Stimulated activated CD8-positive, alpha-beta memory T cell treated with anti-CD3 and anti-CD28 coated beads, Interleukin-12 subunit alpha, Interleukin-12 subunit beta, amount 100 ng/mL, for 4 hours (primary cell): ENCODE results near the gene ADAP2.
"Not testable (repeated sequence)": the region's sequence is repeated elsewhere in the genome, so short reads cannot be mapped to it uniquely, and the experiment has no call there.

Experiments used
- DNase-seq: peaks from one replicate; pipeline ENCODE4 v3.0.0-alpha.2; 2020; ENCODE audit warnings: low read depth

Gene ADAP2

DNA sequence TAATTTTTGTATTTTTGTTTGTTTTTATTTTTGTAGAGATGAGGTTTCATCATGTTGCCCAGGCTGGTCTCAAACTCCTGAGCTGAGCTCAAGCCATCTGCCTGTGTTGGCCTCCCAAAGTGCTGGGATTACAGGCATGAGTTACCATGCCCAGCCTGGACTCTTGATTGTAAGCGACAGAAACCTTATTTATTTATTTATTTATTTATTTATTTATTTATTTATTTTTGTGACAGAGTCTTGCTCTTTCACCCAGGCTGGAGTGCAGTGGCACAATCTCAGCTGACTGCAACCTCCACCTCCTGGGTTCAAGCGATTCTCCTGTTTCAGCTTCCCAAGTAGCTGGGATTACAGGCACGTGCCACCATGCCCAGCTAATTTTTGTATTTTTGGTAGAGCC lies 8.1 kb downstream of the ADAP2 start:
- DNase-seq, result not testable (repeated sequence)

DNA sequence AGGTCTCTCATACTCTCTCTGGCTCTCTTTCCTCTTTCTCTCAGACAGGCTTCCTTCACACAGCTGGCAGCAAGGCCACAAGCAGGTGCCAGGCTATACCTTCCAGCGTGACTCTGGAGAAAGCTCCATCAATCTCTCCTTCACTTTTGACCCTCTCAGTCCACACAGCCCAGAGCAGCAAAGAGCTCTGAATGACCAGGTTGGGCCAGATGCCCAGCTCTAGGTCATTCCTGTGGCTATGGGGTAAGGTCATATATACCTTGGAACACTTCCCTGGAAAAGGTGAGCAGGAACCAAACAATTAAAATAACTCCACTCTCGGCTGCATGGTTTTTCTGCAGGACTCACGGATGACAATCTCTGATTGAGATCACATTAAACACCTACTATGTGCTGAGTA lies 8.8 kb downstream of the ADAP2 start:
- DNase-seq, result no peak

DNA sequence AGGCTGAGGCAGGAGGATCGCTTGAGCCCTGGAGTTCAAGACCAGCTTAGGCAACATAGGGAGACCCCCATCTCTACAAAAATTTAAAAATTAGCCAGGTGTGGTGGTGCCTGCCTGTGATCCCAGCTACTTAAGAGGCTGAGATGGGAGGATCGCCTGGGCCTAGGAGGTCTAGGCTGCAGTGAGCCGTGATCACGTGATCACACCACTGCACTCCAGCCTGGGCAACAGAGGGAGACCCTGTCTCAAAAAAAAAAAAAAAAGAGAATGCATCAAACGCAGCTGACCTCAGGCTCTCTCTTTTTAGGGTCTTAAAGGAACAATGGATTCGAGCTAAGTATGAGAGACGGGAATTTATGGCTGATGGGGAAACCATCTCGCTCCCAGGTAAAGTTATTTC lies 9.8 kb downstream of the ADAP2 start:
- not testable (repeated sequence) for DNase-seq

DNA sequence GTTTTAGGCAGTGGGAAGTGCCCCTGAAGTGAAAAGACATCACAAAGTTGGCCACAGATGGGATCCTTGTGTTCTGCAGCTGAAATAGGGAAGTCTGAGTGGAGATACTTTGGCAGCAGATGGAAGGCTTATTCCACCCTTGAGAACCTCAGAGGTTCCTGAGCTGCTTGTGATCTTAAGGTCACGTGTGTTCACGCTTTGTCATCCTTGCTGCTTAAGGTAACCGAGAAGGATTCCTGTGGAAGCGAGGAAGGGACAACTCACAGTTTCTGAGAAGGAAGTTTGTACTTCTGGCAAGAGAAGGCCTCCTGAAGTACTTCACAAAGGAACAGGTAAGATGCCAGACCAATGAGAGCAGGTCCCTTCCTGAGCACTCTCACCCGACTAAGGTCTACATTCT lies 12.2 kb downstream of the ADAP2 start:
- no peak for DNase-seq

DNA sequence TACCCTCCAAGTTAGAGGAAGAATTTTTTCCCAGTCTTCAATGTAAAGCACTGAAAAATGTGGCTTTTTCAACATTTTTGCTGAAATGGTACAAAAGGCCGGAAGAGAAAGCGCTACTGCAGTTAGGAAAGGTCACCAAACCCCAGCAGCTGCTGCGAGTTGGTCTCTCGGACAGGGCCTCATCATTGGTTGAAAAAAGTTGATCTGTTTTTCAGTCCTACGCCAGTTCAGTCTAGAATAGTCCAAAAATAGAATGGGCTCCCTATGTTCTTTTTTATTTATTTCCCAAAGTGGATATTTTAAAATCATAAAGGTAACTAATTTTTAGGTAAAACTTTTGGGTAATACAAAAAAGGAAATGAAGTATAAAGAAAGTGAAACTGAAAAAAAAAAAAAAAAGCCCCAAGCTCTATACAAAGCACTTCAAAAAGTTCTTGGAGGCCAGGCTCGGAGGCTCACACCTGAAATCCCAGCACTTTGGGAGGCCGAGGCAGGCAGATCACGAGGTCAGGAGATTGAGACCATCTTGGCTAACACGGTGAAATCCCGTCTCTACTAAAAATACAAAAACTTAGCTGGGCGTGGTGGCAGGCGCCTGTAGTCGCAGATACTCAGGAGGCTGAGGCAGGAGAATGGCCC lies 17.4 kb downstream of the ADAP2 start:
- DNase-seq, result no peak

DNA sequence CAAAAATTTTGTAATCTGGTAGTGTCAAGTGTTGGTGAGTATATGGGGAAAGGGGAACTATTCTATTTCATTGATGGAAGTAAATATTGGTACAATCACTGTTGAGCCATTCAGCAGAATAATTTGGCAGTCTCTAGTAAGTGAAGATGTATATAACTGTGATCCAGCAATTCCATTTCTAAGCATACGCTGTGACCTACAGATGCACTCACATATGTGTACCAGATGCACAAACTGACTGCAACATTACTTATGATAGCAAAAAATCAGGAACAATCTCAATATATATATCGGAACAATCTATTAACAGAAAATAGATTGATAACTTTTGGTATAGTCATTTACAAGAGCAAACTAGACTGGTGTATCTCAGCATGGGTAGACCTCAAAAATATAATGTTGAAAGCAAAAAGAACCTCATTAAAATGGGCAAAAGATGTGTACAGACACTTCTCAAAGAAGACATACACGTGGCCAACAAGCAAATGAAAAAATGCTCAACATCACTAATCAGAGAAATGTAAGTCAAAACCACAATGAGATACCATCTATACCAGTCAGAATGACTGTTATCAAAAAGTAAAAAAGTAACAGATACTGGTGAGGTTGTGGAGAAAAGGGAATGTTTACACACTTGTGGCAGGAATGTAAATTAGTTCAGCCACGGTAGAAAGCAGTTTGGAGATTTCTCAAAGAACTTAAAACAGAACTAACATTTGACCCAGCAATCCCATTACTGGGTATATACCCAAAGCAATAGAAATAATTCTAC lies 20.7 kb downstream of the ADAP2 start:
- DNase-seq, result no peak

DNA sequence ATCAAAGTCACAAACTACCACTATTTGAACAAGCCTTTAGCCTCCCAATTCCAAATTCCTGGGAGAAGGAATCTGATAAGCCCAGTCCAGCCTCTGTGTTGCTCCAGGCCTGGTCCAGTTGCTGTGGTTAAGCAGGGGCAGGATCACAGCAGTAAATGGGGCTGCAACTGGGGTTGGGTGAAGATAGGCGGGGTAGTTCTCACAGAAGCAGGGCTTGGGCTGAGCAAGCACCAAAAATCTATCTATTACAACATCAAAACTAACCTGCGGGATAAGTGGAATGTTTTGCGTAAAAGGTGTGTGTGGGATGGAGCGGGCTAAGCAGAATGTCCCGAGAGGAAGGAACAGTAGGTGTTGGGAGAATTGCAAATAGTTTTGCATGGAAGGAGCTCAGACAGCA lies 26.1 kb downstream of the ADAP2 start:
- DNase-seq, result no peak

DNA sequence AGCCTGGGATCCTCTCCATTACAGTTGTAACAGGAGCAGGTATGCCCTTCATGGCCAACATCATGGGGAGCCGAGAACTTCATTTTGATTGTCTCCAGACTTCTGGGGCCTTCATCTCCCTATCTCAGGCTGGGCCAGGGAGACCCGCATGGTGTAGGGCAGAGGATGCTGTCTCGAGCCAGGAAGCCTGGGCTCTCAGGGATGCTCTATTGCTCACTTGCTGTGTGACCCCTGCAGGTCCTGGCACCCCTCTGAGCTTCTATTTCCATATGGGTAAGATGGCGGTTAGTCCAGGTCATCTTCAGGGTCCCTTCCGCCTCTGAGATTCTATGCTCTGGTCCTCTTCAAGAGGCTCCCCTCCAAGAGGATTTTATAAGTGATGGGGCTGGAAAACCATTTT lies 28.4 kb downstream of the ADAP2 start:
- no peak for DNase-seq

DNA sequence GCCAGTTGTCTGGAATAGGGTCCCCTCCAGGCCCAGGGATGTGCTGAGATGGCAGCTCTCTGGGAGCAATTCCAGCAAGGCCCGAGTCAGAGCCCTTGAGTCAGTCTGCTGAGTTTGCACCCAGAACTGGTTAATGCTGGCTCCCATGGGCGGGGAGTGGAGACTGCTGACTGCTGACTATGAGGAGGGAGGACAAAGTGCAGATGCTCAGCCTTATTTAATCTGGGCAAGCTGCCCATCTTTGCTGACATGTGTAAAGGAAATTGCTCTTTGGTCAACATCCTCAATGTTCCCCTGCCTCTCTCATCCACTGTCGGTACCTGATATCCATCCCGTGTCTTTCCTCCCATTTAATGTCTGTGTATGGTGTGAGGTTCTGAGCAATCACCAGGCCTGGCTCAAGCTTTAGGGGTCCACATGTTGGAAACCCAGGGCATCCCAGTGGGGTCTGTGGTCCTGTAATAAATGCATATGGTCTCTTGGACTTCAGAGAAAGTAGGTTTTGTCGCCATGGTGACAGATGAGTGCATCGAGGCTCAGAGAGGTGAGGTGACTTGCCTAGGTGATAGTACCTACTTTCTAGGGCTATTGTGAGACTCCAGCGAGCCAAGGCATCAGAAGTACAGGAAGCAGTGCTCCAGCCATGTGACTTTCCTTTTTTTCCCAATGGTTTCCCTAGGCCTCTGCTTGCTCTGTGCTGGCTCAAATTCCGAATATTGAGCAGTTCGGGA lies 29.1 kb downstream of the ADAP2 start:
- DNase-seq, result no peak

DNA sequence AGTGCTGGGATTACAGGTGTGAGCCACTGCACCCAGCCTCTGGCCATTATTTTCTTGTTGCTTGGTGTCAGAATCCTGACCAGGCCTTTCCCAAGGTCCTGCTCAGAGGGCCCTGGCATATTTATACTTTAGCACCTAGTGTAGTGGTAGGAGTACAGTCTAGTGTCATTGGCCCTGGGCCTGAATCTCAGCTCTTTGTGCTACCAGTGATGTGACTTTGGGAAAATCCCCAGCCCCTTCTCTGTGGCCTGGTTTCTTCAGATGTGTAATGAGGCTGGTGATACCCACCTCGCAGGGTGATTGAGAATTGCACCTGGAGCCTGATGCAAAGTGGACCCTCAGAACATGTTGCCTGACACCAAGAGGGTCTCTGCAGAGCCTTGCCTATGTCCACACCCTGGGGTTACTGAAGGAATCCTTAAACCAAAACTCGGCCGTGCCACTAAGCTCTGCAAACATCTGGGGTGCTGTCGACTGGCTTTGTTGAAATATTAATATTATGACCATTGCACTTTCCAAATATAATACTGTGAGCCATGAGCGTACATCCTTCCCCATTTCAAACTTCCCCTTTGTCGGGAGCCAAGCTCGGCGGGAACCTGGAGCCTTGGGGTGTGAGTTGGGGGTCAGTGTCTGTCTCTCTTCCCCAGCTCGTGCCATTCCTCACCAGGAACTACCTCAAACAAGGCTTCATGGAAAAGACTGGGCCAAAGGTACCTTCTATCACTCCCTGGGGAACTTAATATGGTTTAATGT lies 31.1 kb downstream of the ADAP2 start:
- no peak for DNase-seq

DNA sequence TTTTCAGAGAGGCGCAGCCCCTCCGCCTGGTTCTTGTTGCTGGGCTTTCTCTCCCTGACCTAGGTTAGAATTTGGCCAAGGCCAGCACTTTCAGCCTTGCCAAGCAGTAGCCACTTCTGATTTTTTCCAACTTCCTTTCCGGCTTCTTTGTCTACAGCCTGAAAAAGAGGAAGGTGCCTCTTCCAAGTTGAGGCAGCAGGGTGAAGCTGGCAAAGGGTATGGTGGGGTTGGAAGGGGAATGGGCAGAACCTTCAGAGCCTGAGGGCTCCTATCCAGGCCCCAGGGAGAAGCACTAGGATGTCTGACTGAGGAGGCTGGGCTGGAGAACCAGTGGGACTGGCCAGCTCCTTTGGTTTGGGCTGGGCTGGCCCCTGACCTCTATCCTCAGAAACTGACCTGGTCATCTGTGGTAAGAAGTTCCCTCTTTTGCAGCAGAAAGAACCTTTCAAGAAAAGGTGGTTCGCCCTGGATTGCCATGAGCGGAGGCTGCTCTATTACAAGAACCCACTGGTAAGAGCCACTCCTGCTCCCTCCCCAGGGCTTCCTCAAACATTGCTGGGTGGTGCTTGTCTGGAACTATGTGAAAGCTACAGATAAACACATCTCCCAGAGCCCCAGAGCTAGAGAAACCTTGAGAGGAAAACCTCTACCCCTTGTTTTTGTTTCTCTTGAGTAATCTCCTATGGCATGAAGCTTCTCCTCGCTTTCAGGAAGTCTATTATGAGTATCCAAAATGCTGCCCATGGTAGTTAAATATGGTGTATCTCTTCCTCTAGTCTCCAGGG lies 32.5 kb downstream of the ADAP2 start:
- DNase-seq, result no peak

DNA sequence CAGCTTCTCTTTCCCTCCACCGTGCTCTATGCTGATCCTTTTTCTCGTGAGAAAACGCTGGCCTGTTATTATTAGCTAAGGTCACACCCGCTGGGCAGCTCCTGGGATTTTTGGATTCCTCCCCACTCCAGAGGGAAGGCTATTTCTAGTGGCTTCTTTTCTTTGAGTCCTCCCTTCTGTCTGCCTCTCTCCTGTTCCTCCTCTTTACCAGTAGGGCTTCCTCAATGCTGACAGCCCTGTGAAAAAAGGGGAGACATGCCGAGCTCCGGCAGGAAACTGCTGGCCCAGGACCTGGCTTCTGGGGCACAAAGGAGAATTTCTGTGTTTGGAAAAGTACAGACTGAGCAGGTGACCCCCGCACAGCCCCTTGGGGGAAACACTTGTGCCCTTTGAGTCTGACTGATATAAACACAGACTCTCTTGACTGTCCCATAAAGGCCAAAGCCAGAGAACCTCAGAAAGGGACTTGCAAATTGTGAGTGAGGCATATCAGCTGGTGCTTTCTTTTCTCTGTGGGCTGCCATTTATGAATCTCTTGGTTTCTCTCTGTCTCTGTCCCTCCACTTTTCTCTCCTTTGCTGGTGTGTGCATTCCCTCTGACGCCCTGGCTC lies 35.1 kb downstream of the ADAP2 start:
- no peak for DNase-seq

DNA sequence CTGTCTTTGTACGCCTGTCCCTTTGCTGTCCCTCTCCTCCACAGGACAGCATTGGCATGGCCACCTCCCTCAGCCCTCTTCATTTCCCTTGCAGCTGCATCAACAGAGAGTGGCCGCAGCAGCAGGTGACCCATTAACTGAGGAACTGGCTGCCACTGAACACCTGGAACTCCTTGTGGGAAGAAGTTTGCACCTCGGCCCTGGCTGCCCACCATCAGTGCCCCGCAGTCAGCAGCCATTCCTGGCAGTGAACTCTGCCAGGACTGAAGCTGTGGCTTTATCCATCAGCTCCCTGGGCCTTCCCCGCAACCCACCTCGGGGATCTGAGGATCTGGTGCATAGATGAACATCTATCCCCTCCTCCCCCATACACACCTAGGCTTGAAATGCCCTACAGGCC lies 36.0 kb downstream of the ADAP2 start:
- no peak for DNase-seq

DNA sequence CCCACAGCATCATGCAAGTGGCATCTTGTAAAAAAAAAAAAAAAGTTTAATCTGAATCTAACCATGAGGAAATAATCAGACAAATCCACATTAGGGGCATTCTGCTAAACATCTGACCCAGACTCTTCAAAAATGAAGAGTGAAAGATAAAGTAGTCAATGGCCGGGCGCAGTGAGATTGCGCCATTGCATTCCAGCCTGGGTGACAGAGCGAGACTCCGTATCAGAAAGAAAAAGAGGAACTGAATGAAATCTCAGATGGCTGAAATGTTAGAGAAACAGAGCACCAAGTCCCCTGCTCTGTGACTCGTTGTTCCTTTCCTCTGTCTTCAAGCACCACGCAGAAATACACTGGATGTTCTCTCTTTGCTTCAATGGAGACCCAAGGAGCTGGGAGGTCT lies 36.4 kb downstream of the ADAP2 start:
- no peak for DNase-seq

DNA sequence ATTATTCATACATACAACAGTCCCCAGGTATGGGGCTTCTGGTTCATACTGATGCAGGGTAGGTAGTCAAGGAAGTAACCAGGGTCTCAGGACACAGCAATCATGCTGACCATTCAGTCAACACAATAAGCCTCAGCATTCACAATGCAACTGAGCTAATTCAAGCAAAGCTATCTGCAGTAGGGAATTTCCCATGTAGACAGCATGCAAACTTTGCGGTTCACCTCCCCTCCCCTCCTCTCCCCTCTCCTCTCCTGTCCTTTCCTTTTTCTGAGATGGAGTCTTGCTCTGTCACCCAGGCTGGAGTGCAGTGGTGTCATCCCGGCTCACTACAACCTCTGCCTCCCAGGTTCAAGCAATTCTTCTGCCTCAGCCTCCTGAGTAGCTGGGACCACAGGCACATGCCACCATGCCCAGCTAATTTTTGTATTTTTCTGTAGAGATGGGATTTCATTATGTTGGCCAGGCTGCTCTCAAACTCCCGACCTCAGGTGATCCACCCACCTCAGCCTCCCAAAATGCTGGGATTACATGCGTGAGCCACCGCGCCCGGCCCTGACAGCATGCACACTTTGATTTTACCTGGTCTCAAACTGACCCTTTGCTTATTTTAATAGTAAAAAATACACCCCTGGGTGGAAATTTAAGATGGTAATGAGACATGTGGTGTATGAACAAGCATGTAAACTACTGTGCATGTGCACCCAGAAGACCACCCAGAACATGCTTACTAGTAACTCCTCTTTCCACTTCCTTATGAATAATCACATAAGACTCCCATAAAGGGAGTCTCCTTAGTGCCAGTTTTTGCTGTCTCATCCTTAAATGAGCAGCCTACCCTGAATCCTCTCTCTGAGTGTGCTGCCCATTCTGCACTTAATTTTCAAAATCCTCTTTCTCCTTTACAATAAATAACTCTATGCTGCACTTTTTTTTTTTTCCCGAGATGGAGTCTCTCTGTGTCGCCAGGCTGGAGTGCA lies 39.8 kb downstream of the ADAP2 start:
- DNase-seq, result no peak

DNA sequence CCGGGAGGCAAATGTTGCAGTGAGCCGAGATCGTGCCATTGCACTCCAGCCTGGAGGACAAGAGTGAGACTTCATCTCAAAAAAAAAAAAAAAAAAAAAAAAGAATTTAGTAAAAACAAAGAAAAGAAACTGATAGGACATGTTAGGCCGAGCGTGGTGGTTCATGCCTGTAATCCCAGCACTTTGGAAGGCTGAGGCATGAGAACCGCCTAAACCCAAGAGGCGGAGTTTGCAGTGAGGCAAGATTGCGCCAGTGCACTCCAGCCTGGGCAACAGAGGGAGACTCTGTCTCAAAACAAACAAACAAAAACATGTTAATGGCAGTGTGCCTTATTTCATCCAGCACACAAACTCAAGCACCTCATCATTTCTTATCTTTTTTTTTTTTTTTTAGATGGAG lies 42.6 kb downstream of the ADAP2 start:
- not testable (repeated sequence) for DNase-seq

DNA sequence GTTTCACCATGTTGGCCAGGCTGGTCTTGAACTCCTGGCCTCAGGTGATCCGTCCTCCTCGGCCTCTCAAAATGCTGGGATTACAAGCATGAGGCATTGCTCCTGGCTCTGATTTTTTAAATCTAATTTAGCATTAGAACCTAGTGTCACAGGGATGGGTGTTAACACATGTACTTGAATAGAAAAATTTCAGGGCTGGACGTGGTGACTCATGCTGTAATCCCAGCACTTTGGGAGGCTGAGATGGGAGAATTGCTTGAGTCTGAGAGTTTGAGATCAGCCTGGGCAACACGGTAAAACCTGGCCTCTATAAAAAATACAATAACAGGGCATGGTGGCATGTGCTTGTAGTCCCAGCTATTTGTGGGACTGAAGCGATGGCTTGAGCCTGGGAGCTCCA lies 43.1 kb downstream of the ADAP2 start:
- DNase-seq, result no peak

DNA sequence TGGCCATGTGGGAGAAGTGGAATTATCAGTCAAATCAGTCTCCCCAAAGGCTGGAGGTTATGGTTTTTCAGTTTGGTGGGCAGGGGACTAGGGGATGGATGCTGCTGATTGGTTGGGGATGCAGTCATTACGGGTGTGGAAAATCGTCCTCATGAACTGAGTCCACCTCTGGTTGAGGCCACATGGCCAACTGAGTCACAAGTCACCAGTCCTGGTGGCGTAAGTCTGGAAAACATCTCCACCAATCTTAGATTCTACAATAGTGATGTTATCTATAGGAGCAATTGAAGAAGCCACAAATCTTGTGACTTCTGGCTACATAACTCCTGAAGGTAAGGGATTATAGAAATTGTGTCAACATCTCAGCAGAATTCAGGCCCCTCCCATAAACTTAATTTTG lies 43.9 kb downstream of the ADAP2 start:
- DNase-seq, result no peak

DNA sequence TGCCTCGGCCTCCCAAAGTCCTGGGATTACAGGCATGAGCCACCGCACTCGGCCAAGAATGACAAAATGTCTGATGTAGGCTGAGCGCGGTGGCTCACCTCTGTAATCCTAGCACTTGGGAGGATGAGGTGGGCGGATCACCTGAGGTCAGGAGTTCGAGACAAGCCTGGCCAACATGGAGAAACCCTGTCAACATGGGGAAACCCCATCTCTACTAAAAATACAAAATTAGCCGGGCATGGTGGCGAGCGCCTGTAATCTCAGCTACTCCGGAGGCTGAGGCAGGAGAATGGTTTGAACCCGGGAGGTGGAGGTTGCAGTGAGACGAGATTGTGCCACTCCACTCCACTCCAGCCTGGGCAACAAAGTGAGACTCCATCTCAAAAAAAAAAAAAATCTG lies 46.2 kb downstream of the ADAP2 start:
- not testable (repeated sequence) for DNase-seq
